HG03159 (cell line): ENCODE results near the gene BCAS3.

ENCODE experiments used
- ATAC-seq: cut with Tn5 transposase; IDR thresholded peaks from one replicate; pipeline ENCODE4 v1.9.1; 2021; ENCODE audit warnings: mild to moderate bottlenecking, moderate library complexity; ENCODE audit not compliant: unreplicated experiment

The BCAS3 gene

GRCh38 chr17:61388561-61389356, 711.1 kb downstream of the BCAS3 start:
- ATAC-seq = no peak

- no peak for ATAC-seq
These were observed 712.2 kb downstream of the BCAS3 start for GRCh38 chr17:61389670-61390478.

GRCh38 chr17:61390479-61390791, 712.8 kb downstream of the BCAS3 start:
- no peak for ATAC-seq

GRCh38 chr17:61391595-61392291, 714.1 kb downstream of the BCAS3 start:
- ATAC-seq = no peak

GRCh38 chr17:61392679-61393078, 715.0 kb downstream of the BCAS3 start:
- no peak for ATAC-seq

GRCh38 chr17:61393550-61393903, 715.9 kb downstream of the BCAS3 start:
- no peak for ATAC-seq

GRCh38 chr17:61393904-61394629, 716.4 kb downstream of the BCAS3 start:
- no peak for ATAC-seq

- no peak for ATAC-seq
These were observed 717.2 kb downstream of the BCAS3 start for GRCh38 chr17:61394630-61395408.

GRCh38 chr17:61395409-61395982, 717.8 kb downstream of the BCAS3 start:
- no peak for ATAC-seq

- ATAC-seq = no peak
These were observed 718.4 kb downstream of the BCAS3 start for GRCh38 chr17:61395983-61396585.

- ATAC-seq = no peak
These were observed 719.0 kb downstream of the BCAS3 start for GRCh38 chr17:61396586-61397085.

GRCh38 chr17:61397086-61397842, 719.6 kb downstream of the BCAS3 start:
- no peak for ATAC-seq

GRCh38 chr17:61398721-61399130, 721.1 kb downstream of the BCAS3 start:
- no peak for ATAC-seq

- no peak for ATAC-seq
These were observed 721.7 kb downstream of the BCAS3 start, which contains the start of gene TBX2 for GRCh38 chr17:61399131-61400065. Gene TBX2, plus strand, starts transcription at chr17:61399843. Its CDS starts 334 bp downstream, at chr17:61400177.

- no peak for ATAC-seq
These were observed 722.5 kb downstream of the BCAS3 start for GRCh38 chr17:61400066-61400716.

GRCh38 chr17:61400717-61401388, 723.2 kb downstream of the BCAS3 start:
- ATAC-seq = no peak
